Measurements from ENCODE around the gene TIA1. TPM values are rescaled to one million over a fixed set of nuclear protein-coding genes. Genes with fewer than 3 reads are reported as not detected.
"Not testable (repeated sequence)": the region's sequence is repeated elsewhere in the genome, so short reads cannot be mapped to it uniquely, and the experiment has no call there.

Gene TIA1
- polyA plus RNA-seq, 3 donors = 47.0 to 61.9 (median 48.7) TPM

DNA sequence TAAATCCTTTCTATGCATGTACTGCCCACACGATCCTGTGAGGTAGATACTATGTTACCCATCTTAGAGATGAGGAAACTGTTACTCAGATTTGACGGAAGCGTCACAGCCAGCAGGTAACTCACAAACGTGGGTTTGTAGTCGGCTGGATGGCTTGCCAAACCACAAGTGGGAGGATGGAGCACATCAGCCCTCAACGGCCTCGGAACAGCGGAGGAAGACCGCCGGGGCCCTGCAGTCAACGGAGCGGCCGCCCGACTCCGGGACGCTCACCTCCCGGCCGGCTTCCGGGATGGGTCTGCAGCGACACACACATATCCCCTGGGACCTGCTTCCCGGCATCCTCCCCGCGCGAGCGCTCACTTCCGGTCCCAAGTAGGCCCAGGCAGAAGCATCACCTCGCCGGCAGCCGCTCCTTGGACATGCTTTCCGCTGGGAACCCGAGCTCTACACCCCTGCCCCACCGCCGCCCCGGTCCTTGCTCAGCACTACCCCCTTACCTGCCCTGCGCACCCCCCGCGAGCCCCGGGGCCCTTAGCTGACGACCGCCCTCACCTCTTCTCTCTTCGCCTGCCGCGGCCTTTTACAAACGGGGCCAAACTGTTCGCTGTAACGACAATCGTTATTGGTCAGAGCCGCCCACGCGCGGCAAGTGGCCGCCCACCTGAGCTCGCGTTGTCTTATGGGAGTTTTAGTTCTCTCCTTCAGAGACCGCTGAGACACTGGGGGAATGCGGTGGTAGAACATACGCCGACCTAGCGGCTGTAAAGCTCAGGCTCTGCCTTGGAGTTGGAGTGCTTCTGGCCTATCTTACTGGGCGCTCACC is 57.8 kb downstream of the TIA1 start, which contains the start of gene C2orf42:
C2orf42 (minus strand) TSS at position 602 of the 826 bp plus-strand sequence. CDS start 9,034 bp downstream, outside the sequence.
- intact Hi-C loops (cut with micrococcal nuclease) = loop anchor here (5.0 to 10.0 kb wide), 2 partner anchors 104 to 278 kb away; partner anchors contain the start of gene SNRPG (in 1 of the 2)
- Histone ChIP-seq H3K27ac (ENCODE audit: low read depth in 1 of 2, low read length in 2 of 2) (peak within 1 kb of the TSS; percentile 89 to 94), H3K9me3 (replicated peaks in 1 of 2; ENCODE audit: control insufficient read depth in 1 of 2, insufficient read depth in 1 of 2, low read length in 2 of 2) (no peaks in the 10 kb centered on the region), H2AFZ (ENCODE audit: insufficient read depth, low read depth, low read length, poor library complexity, severe bottlenecking) (peak within 1 kb of the TSS; percentile 88), H4K20me1 (ENCODE audit: insufficient read depth, low read length) (no peaks in the 10 kb centered on the region), H3K4me2 (replicated peaks; ENCODE audit: extremely low read depth, low read length, poor library complexity, severe bottlenecking) (peak within 1 kb of the TSS; percentile 84), H3K4me1 (ENCODE audit: control insufficient read depth in 1 of 2, insufficient read depth in 2 of 2, low read length in 2 of 2) (peaks cover 12 to 17% of the 10 kb centered on the region in 2 donors), H3K4me3 (replicated peaks in 1 of 3; ENCODE audit: low read depth in 2 of 3, low read length in 3 of 3) (peak within 1 kb of the TSS; percentile 84 to 98 (median 96)), H3K79me2 (ENCODE audit: insufficient read depth, low read length) (peaks cover 18% of the 10 kb centered on the region), H3K36me3 (replicated peaks in 1 of 2; ENCODE audit: control insufficient read depth in 1 of 2, insufficient read depth in 2 of 2, low read length in 2 of 2) (no peaks in the 10 kb centered on the region), H3K27me3 (ENCODE audit: control insufficient read depth in 2 of 2, insufficient read depth in 2 of 2, low read length in 2 of 2) (no peaks in the 10 kb centered on the region), H3K9ac (ENCODE audit: insufficient read depth, low read length, poor library complexity, severe bottlenecking) (peak within 1 kb of the TSS; percentile 94)
- peaks cover 0 to 1% (median 0%) of the 10 kb centered on the region in 7 donors for H3K9me3 Mint-ChIP-seq
- under 1% methylated on average over 56 of the region's 60 CpGs for WGBS (ENCODE audit: insufficient coverage)
- H3K27me3 Mint-ChIP-seq (ENCODE audit: low read depth in 3 of 3) = peaks cover 0 to 4% (median 2%) of the 10 kb centered on the region in 3 donors
- peaks cover 14% of the 10 kb centered on the region for H3K4me1 Mint-ChIP-seq
- DNase-seq = peak; percentile 90 to 95 (median 94)
- H3K4me3 Mint-ChIP-seq = peak within 1 kb of the TSS; percentile 84 to 94
- no peaks in the 10 kb centered on the region for H3K36me3 Mint-ChIP-seq
- peak within 1 kb of the TSS; percentile 90 to 99 (median 98) for H3K27ac Mint-ChIP-seq
- TF ChIP-seq, protein P1, sequence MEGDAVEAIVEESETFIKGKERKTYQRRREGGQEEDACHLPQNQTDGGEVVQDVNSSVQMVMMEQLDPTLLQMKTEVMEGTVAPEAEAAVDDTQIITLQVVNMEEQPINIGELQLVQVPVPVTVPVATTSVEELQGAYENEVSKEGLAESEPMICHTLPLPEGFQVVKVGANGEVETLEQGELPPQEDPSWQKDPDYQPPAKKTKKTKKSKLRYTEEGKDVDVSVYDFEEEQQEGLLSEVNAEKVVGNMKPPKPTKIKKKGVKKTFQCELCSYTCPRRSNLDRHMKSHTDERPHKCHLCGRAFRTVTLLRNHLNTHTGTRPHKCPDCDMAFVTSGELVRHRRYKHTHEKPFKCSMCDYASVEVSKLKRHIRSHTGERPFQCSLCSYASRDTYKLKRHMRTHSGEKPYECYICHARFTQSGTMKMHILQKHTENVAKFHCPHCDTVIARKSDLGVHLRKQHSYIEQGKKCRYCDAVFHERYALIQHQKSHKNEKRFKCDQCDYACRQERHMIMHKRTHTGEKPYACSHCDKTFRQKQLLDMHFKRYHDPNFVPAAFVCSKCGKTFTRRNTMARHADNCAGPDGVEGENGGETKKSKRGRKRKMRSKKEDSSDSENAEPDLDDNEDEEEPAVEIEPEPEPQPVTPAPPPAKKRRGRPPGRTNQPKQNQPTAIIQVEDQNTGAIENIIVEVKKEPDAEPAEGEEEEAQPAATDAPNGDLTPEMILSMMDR (IDR thresholded peaks at IDR 0.05) = no peak

DNA sequence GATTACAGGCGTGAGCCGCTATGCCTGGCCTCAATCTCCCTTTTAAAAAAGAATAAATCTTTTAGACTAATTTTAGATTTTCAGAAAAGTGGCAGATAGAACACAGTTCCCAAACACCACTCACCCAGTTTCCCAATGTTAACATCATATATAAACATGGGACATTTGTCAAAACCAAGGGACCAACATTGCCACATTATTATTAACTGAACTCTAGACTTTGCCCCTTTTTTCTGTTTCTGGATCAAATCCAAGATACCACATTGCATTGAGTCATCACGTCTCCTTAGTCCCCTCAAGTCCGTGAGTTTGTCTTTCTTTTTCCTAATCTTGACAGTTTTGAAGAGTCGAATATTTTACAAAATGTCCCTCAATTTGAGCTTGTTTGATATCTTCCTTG is 60.0 kb downstream of the TIA1 start:
- intact Hi-C loops (cut with micrococcal nuclease) = no loop called here
- TF ChIP-seq, protein P1 (IDR thresholded peaks at IDR 0.05) = no peak
- Histone ChIP-seq H4K20me1 (ENCODE audit: insufficient read depth, low read length) (no peaks in the 10 kb centered on the region), H3K4me2 (replicated peaks; ENCODE audit: extremely low read depth, low read length, poor library complexity, severe bottlenecking) (no peak overlapping the region), H3K9me3 (replicated peaks in 1 of 2; ENCODE audit: control insufficient read depth in 1 of 2, insufficient read depth in 1 of 2, low read length in 2 of 2) (no peaks in the 10 kb centered on the region), H3K9ac (ENCODE audit: insufficient read depth, low read length, poor library complexity, severe bottlenecking) (no peak overlapping the region), H3K4me1 (ENCODE audit: control insufficient read depth in 1 of 2, insufficient read depth in 2 of 2, low read length in 2 of 2) (peaks cover 12 to 17% of the 10 kb centered on the region in 2 donors), H3K79me2 (ENCODE audit: insufficient read depth, low read length) (peaks cover 18% of the 10 kb centered on the region), H3K4me3 (replicated peaks in 1 of 3; ENCODE audit: low read depth in 2 of 3, low read length in 3 of 3) (no peak overlapping the region), H3K27ac (ENCODE audit: low read depth in 1 of 2, low read length in 2 of 2) (no peak overlapping the region), H3K36me3 (replicated peaks in 1 of 2; ENCODE audit: control insufficient read depth in 1 of 2, insufficient read depth in 2 of 2, low read length in 2 of 2) (no peaks in the 10 kb centered on the region), H2AFZ (ENCODE audit: insufficient read depth, low read depth, low read length, poor library complexity, severe bottlenecking) (no peak overlapping the region), H3K27me3 (ENCODE audit: control insufficient read depth in 2 of 2, insufficient read depth in 2 of 2, low read length in 2 of 2) (no peaks in the 10 kb centered on the region)
- Mint-ChIP-seq H3K36me3 (no peaks in the 10 kb centered on the region), H3K4me1 (peaks cover 14% of the 10 kb centered on the region), H3K4me3 (no peak overlapping the region), H3K9me3 (peaks cover 0 to 1% (median 0%) of the 10 kb centered on the region in 7 donors), H3K27me3 (ENCODE audit: low read depth in 3 of 3) (no peaks in the 10 kb centered on the region), H3K27ac (peak overlapping the region in 2 of 7 donors; percentile 1 to 61)
- no peak for DNase-seq
- WGBS (ENCODE audit: insufficient coverage) = no CpG with 5 or more reads among the region's 5 CpGs

DNA sequence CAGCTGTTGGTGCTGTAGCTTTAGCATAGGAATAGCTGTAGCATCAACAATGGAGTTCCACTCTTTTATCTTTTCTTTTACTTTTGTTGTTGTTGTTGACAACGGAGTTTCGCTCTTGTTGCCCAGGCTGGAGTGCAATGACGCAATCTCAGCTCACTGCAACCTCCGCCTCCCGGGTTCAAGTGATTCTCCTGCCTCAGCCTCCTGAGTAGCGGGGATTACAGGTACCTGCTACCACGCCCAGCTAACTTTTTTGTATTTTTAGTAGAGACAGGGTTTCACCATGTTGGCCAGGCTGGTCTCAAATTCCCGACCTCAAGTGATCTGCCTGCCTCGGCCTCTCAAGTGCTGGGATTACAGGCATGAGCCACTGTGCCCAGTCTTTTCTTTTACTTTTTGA is 61.3 kb downstream of the TIA1 start:
- Histone ChIP-seq H3K79me2 (ENCODE audit: insufficient read depth, low read length) (peaks cover 18% of the 10 kb centered on the region), H3K4me1 (ENCODE audit: control insufficient read depth in 1 of 2, insufficient read depth in 2 of 2, low read length in 2 of 2) (peaks cover 12 to 17% of the 10 kb centered on the region in 2 donors)
- H4K20me1 ChIP-seq (ENCODE audit: insufficient read depth, low read length); H3K27ac ChIP-seq (ENCODE audit: low read depth in 1 of 2, low read length in 2 of 2); H3K36me3 Mint-ChIP-seq; H3K36me3 ChIP-seq (replicated peaks in 1 of 2; ENCODE audit: control insufficient read depth in 1 of 2, insufficient read depth in 2 of 2, low read length in 2 of 2); H3K4me2 ChIP-seq (replicated peaks; ENCODE audit: extremely low read depth, low read length, poor library complexity, severe bottlenecking); H3K4me3 Mint-ChIP-seq; H3K9me3 ChIP-seq (replicated peaks in 1 of 2; ENCODE audit: control insufficient read depth in 1 of 2, insufficient read depth in 1 of 2, low read length in 2 of 2); H3K9me3 Mint-ChIP-seq; H3K27me3 ChIP-seq (ENCODE audit: control insufficient read depth in 2 of 2, insufficient read depth in 2 of 2, low read length in 2 of 2); H3K27me3 Mint-ChIP-seq (ENCODE audit: low read depth in 3 of 3); H3K9ac ChIP-seq (ENCODE audit: insufficient read depth, low read length, poor library complexity, severe bottlenecking); H3K4me3 ChIP-seq (replicated peaks in 1 of 3; ENCODE audit: low read depth in 2 of 3, low read length in 3 of 3); intact Hi-C loops (cut with micrococcal nuclease); DNase-seq; H2AFZ ChIP-seq (ENCODE audit: insufficient read depth, low read depth, low read length, poor library complexity, severe bottlenecking): not testable (repeated sequence)
- 100% methylated on average over 3 of the region's 9 CpGs for WGBS (ENCODE audit: insufficient coverage)
- peak overlapping the region in 3 of 7 donors; percentile 24 to 69 (median 33) for H3K27ac Mint-ChIP-seq
- peaks cover 14% of the 10 kb centered on the region for H3K4me1 Mint-ChIP-seq

All from CD14-positive monocyte (primary cell).